Forelimb muscle (tissue), 1 donor: ENCODE results near the gene KCTD18. TPM values are rescaled to one million over a fixed set of nuclear protein-coding genes. Genes with fewer than 3 reads are reported as not detected.

Experiments
- DNase-seq: peaks from one replicate; pipeline ENCODE4 v3.0.0-alpha.2; 2013; ENCODE audit warnings: low read depth
- polyA plus RNA-seq: library from polyadenylated mRNA; unstranded; fragments of 120-200 nt; gene quantifications from one replicate; pipeline ENCODE4 v1.2.1, GENCODE V29; 2013; ENCODE audit not compliant: insufficient read length

The KCTD18 gene
- polyA plus RNA-seq, 1 donor = 10.3 TPM

- no peak for DNase-seq
Measured at GRCh38 chr2:200486529-200486928, 23.3 kb downstream of the KCTD18 start.

DNA sequence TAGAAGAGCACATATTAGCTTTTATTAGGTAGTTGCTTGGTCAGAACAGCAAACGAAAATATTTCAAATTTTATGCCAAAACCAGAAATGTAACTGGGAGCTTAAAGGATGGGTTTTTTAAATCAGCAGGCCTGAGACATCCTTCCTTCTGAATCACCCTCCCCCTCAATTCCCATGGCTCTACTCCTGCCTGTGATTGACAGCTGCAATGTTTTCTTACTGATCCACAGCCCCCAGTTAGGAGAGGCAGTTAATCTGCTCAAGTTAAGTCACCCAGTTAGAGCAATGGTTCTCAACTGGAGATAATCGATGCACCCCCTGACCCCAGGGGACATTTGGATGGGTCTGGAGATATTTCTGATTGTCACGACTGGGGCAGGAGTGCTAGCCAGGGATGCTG lies 24.9 kb downstream of the KCTD18 start:
- DNase-seq = no peak

- DNase-seq = no peak
Measured at GRCh38 chr2:200483729-200484198, 26.1 kb downstream of the KCTD18 start.

DNA sequence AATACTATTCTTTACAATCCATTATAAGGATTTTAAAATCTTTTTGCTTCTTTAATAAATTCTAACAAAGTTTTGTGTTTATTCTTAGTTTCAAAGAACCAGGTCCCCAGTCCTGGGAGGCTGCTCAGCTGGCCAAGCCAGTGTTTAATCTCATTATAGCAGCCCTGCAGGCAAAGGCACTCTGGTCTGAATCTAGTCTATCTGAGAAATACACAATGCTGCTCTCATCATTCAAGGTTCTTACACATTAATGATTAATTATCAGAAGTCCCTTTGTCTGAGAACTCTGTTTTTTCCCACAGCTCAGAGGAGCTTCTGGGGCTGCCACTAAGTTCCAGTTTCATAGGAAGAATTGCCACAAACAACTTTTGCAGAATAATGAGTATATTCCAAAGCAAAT lies 27.7 kb downstream of the KCTD18 start:
- no peak for DNase-seq

DNA sequence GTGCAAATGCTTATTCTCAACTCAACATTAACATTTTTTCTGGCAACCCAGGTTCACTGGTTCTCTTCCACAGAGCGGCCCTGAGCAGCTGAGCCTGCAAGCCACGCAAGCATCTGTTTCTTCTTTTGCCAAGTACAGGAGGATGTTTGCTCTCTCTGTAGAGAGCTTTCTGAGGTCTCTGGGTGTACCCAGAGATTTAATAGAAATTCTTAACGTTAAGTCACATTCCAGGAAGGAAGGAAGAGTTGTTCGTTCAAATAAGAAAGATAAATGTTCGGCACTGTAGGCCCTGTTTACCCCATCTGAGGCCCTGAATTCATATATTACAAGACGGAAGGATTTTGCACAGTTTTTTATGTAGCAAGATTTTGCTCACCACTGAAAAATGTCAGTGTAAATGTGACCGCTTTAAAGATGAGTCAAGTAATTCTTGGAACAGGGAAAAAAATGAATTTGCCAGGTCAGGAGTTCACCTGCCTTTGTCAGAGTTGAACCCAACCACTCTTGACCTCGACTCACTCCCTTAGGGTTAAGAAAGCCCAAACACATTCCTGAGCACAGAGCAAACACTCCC lies 30.1 kb downstream of the KCTD18 start:
- DNase-seq = no peak

- DNase-seq = no peak
Measured at GRCh38 chr2:200477667-200478131, 32.2 kb downstream of the KCTD18 start.

- DNase-seq = no peak
Measured at GRCh38 chr2:200476836-200477235, 33.0 kb downstream of the KCTD18 start.

DNA sequence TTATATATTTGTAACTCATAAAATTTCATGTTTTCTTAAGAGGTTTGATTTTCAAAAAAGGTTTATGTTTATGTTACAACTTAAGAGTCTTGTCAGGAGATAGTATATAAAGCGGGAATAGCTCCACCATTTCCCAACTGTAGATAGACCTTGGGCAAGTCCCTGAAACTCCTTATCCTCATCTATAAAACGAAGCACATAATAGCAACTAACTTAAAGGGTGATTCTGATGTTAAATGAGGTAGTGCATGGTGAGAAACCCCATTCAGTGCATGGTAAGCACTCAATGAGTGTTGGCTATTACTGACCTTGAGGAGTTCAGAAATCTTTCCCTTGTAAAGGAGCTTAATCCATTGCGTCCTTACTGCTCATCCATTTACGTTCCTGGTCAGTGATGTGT lies 34.1 kb downstream of the KCTD18 start:
- no peak for DNase-seq

- no peak for DNase-seq
Measured at GRCh38 chr2:200472853-200473464, 36.9 kb downstream of the KCTD18 start.

DNA sequence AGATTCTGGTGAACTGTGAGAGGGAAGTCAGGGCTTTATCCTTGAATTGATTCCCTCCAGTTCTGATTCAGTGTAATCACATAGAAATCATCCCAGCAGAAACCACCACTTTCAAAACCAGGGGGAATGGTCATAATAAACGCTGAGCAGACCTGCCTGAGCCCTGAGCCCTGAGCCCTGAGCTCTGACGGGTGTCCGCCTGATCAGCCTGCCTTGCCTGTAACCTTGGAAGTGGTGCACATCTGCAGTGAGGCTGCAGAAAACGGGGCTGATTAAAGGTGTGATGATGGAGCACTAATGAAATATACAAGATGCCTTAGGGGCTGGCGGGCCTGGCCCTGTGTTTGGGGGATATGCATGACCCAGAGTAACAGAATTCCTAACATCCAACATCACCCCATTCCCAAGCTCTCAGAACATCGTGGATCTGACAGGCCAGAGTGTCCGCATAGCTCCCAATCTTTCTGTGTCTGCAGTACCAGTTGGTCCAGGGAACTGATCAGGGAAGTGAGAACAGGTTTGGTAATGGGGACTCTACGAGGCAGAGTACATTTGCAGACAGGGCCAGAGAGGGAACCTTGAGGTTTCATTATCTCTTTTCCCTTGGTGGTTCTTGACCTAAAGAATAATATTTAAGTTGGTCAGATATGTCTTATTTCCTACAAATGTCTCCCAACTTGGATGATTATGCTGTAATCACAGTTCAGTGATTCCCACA lies 37.8 kb downstream of the KCTD18 start:
- DNase-seq = no peak

- DNase-seq = no peak
Measured at GRCh38 chr2:200471324-200471848, 38.5 kb downstream of the KCTD18 start.

- no peak for DNase-seq
Measured at GRCh38 chr2:200470230-200470629, 39.6 kb downstream of the KCTD18 start.

GRCh38 chr2:200469708-200470211 lies 40.1 kb downstream of the KCTD18 start:
- no peak for DNase-seq

GRCh38 chr2:200467806-200468681 lies 41.8 kb downstream of the KCTD18 start:
- no peak for DNase-seq

- peak; percentile 69 for DNase-seq
Measured at GRCh38 chr2:200466425-200467418, 43.1 kb downstream of the KCTD18 start.

DNA sequence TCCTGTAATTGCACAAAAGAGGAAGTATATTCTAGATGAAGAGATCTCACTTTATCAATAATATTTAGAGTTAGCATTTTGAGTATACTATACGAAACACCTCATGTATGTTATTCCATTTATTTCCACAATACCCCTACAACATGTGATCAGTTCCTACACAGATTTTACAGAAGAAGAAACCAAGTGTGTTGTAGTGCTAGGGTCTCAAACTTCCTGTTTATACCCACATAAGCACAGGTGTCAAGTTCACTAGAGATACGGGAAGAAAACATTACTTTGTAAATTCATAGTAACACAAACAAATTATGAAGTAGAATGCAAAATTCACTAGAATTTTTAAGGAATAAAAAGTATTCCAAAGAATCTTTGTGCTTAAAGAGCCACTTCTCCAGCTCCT lies 46.4 kb downstream of the KCTD18 start:
- no peak for DNase-seq

DNA sequence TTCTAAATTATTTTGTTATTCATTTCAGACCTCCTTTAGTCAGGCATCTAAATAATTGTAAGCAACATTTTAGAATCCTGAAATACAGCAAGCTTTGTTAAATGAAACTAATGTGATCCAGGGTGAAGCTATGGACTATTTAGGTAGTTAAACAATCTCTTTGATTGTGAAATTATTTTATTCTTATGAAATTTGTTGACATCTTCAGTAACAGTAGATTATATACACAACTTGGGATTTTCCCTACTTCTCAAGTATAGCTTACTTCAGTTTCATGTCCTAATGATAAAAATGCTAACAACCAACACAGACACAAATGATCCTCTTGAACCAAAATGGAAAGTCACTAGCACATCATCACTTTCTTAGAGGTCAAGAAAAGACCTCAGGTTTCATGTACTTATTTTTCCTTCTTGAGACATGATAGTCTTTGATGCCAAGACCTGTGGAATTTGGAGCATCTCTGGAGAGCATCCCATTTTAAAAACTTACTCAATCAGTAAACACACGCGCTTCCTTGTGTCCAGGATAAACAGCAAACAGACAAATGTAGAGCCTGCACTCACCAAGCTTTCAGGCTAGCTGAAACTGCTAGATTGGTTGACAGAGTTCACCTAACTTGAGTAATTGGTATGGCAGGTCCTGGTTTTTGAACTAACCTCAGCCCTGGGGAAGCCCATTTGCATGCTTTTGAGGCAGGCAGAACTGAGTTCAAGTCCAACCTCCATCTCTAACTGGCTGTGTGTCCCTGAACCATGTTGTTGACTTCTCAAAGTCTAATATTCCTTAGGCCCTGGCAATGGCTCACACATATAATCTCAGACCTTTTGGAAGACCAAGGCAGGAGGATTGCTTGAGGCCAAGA lies 47.8 kb downstream of the KCTD18 start:
- DNase-seq = no peak

- no peak for DNase-seq
Measured at GRCh38 chr2:200459101-200459500, 50.8 kb downstream of the KCTD18 start.

DNA sequence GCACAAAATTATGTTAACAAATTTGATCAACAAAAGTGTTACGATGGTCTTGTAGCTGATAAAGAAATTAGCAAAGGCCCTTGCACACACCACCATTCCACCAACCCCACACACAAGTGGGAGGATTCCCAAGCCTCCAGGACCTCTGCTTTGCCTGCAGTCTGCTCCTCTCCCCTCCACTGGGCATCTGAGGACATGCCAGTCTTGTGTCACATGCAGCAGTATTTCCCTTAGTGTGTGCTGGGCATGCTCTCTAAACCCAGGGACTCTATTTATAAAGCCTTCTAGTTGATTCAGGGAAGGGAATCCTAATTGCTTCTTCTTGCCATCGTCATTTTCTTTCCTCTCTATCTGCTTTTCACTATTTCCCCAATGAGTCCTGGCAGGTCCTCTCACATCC lies 53.3 kb downstream of the KCTD18 start:
- DNase-seq = no peak
